Tibial nerve (tissue), 4 donors: ENCODE data around the gene CSNK2A1. TPM values are rescaled to one million over a fixed set of nuclear protein-coding genes. Genes with fewer than 3 reads are reported as not detected.

ENCODE experiments used
- DNase-seq, 2 donors: peaks; one replicate each; pipeline ENCODE4 v3.0.0-alpha.2; 2019; ENCODE audit warnings: low spot score in 2 of 2
- H3K27ac ChIP-seq, 4 donors: fragments of 200-600 bp; sonication (generic) in 3 of 4; one replicate each; pipeline ENCODE4 v1.5.1; 2017 to 2019; ENCODE audit warnings: mild to moderate bottlenecking in 1 of 4
- H3K27me3 ChIP-seq, 2 donors: fragments of 200-600 bp; sonication (generic) in 1 of 2; one replicate each; pipeline versions ENCODE4 v1.5.1 to v1.6.0; 2017 to 2019
- H3K36me3 ChIP-seq, 3 donors: fragments of 200-600 bp; sonication (generic); one replicate each; pipeline ENCODE4 v1.5.1; 2018 to 2019
- H3K4me1 ChIP-seq, 4 donors: fragments of 200-600 bp; sonication (generic) in 3 of 4; one replicate each; pipeline ENCODE4 v1.5.1; 2017 to 2019
- H3K4me3 ChIP-seq, 4 donors: fragments of 200-600 bp; sonication (generic) in 3 of 4; one replicate each; pipeline ENCODE4 v1.5.1; 2017 to 2019; ENCODE audit warnings: mild to moderate bottlenecking in 1 of 4, moderate library complexity in 1 of 4
- H3K9me3 ChIP-seq, 4 donors: fragments of 200-600 bp; sonication (generic) in 3 of 4; one replicate each; pipeline ENCODE4 v1.5.1; 2017 to 2019
- EP300 ChIP-seq, 2 donors: sonication (generic); formaldehyde crosslinking; IDR thresholded peaks; one replicate each; pipeline ENCODE4 v1.6.1; 2017; ENCODE audit warnings: antibody characterized with exemption in 2 of 2, mild to moderate bottlenecking in 1 of 2
- POLR2A ChIP-seq, 2 donors: fragments of 450-650 bp; IDR thresholded peaks; one replicate each; pipeline ENCODE4 v1.6.1; 2017; ENCODE audit warnings: antibody characterized with exemption in 2 of 2, mild to moderate bottlenecking in 2 of 2, moderate library complexity in 2 of 2
- WGBS, 2 donors: methylation state at CpG; one replicate each; pipeline ENCODE4 v1.1.5; 2018; 5-methylcytosine and 5-hydroxymethylcytosine counted together
- total RNA-seq, 4 donors: library from RNA; depleted of rRNA; stranded (reverse); fragments of >200 nt; gene quantifications; one replicate each; pipeline ENCODE4 v1.1.0, GENCODE V29; 2016
- TF ChIP-seq, protein P1 (sequence below), 5 experiments: fragments of 200-600 bp in 3 of 5; fragments of 450-650 bp in 2 of 5; sonication (generic) in 3 of 5; IDR thresholded peaks; one replicate each; pipeline ENCODE4 v1.5.1; 2016 to 2019; ENCODE audit warnings: antibody characterized with exemption in 5 of 5, mild to moderate bottlenecking in 3 of 5, moderate library complexity in 2 of 5

The CSNK2A1 gene
- total RNA-seq, 4 donors from 2014 or later, result 60.7 to 73.0 (median 64.1) TPM

DNA sequence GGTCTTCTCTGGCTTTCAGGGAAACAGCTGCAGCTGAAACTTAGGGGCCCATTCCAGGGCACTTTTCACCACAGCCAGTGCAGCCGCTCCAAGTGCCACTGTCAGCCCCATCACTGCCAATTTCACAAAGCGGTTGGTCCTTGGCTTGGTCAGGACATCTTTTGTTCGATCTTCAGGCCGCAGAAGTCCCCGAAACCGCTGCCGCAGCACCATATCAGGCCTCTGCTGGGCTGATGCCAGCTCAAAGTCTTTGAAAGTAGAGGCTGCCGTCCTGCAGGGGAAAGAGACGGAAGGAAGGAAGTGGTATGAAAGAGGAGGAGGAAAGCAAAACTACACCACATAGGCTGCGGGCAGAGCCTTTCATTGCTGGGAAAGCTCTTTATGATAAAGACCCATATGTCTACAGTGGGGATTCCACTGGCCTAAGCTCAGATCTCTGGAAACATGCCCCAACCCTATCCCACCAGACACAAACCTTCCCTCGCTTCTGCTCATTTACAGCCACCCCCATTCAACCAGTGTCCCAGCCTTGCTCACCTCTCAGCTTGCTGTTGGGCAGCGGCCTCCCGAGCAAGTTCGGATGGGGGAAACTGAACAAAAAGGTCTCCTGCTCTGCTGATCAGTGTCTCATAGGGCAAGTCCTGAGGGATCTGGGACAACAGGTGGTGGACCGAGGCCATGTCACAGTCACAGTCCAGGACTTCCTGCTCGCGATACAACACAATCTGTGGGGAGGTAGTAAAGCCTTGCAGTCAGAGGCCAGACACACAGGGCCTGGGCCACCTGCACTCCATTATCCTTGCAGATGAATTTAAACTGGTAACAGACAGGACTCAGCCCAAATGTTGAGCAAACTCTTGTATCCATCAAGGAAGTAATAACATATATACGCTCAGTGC lies 104.8 kb downstream of the CSNK2A1 start:
- WGBS, 2 donors, result 69 to 74% methylated on average over 18 of the region's 18 CpGs
- H3K9me3 ChIP-seq, result no peaks in the 10 kb centered on the region
- no peak overlapping the region for H3K27ac ChIP-seq
- DNase-seq, result peak in 1 of 2 donors; percentile 41
- H3K27me3 ChIP-seq, result no peaks in the 10 kb centered on the region
- TF ChIP-seq EP300 (IDR thresholded peaks at IDR 0.05) (no peak), POLR2A (IDR thresholded peaks at IDR 0.05) (no peak)
- TF ChIP-seq, protein P1, sequence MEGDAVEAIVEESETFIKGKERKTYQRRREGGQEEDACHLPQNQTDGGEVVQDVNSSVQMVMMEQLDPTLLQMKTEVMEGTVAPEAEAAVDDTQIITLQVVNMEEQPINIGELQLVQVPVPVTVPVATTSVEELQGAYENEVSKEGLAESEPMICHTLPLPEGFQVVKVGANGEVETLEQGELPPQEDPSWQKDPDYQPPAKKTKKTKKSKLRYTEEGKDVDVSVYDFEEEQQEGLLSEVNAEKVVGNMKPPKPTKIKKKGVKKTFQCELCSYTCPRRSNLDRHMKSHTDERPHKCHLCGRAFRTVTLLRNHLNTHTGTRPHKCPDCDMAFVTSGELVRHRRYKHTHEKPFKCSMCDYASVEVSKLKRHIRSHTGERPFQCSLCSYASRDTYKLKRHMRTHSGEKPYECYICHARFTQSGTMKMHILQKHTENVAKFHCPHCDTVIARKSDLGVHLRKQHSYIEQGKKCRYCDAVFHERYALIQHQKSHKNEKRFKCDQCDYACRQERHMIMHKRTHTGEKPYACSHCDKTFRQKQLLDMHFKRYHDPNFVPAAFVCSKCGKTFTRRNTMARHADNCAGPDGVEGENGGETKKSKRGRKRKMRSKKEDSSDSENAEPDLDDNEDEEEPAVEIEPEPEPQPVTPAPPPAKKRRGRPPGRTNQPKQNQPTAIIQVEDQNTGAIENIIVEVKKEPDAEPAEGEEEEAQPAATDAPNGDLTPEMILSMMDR (IDR thresholded peaks at IDR 0.05), result no peak
- H3K4me3 ChIP-seq, result no peak overlapping the region
- peaks cover 0 to 12% (median 2%) of the 10 kb centered on the region in 4 donors for H3K4me1 ChIP-seq
- H3K36me3 ChIP-seq, result peaks cover 0 to 97% (median 26%) of the 10 kb centered on the region in 3 donors

DNA sequence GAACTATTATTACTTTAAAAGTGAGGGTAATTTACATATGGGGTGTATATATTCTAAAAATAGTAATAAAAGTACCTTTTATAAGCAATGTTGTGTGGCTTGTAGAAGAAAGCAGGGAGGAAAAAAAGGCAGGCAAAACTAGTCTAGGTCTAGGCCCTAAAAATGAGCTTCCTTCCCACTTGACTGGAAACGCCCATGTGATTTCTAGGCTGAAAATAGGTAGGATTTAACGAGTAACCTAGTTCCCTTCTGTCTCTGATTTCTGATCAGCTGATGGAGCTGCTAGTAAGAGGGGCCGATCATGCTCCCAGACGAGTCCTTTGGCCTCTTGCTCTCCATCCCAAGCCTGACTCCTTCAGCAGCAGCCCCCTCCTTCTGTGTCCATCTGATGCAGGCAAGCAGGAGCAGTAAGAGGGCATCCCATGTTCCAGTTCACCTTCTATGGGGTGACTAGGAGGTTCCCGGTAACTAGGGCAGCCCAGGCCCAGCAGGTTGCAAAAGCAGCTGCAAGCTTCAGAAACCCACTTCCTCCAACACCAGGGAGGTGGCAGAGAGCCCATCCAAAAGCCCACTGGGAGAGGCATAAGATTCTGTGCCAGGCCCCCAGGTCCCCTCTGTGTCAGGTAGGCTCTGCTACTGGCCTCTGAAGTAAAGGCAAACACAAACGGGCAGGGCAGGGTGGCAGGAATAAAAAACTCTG lies 105.7 kb downstream of the CSNK2A1 start:
- DNase-seq, result no peak
- H3K36me3 ChIP-seq, result peaks cover 0 to 91% (median 26%) of the 10 kb centered on the region in 3 donors
- WGBS, 2 donors, result 71 to 76% methylated on average over 6 of the region's 6 CpGs
- no peaks in the 10 kb centered on the region for H3K27me3 ChIP-seq
- peaks cover 0 to 12% (median 2%) of the 10 kb centered on the region in 4 donors for H3K4me1 ChIP-seq
- no peak overlapping the region for H3K4me3 ChIP-seq
- no peak for TF ChIP-seq EP300 (IDR thresholded peaks at IDR 0.05)
- TF ChIP-seq POLR2A (IDR thresholded peaks at IDR 0.05), result no peak
- TF ChIP-seq, protein P1 (IDR thresholded peaks at IDR 0.05), result no peak
- no peaks in the 10 kb centered on the region for H3K9me3 ChIP-seq
- no peak overlapping the region for H3K27ac ChIP-seq

DNA sequence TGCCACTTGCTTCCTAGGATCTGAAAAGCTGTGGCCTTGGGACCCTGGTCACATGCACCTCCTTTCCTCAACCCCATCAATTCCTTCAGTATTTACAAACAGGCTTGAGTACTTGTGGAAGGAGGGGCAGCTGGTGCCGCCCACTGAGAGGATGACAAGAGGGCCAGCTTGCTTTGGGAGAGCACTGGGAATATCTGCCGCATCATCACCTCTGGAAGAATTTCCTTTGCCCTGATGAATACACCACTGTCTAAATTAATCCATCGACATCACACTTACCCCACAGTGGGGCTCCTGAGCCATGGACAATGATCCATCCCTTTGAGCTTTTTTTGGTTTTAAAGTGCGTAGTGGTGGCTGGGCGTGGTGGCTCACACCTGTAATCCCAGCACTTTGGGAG lies 107.1 kb downstream of the CSNK2A1 start:
- H3K4me1 ChIP-seq, result peaks cover 0 to 12% (median 2%) of the 10 kb centered on the region in 4 donors
- peaks cover 0 to 91% (median 34%) of the 10 kb centered on the region in 3 donors for H3K36me3 ChIP-seq
- no peak for DNase-seq

DNA sequence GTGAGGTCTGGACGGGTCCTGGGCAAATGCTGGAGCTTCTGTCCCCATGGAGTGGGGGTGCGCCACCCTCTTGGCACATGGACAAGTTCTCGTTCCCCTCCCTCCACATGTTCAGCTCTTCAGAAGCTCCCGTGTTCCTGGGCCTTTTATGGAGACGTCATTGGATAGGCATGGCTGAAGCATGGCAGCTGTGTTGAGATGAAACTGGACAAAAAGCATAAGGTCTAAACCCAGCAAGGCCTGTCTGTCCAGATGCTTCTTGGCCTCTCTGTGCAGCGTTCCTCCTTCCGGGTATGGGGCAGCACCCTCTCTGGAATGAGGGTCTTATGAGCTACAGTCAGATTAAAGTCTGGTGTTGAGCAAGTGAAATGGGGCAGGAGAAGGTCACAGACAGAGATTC lies 108.0 kb downstream of the CSNK2A1 start:
- H3K27ac ChIP-seq, result no peak overlapping the region
- peaks cover 0 to 91% (median 35%) of the 10 kb centered on the region in 3 donors for H3K36me3 ChIP-seq
- H3K9me3 ChIP-seq, result no peaks in the 10 kb centered on the region
- no peak for TF ChIP-seq EP300 (IDR thresholded peaks at IDR 0.05)
- no peak for TF ChIP-seq POLR2A (IDR thresholded peaks at IDR 0.05)
- TF ChIP-seq, protein P1 (IDR thresholded peaks at IDR 0.05), result no peak
- WGBS, 2 donors, result 61 to 67% methylated on average over 7 of the region's 7 CpGs
- H3K4me3 ChIP-seq, result no peak overlapping the region
- no peaks in the 10 kb centered on the region for H3K27me3 ChIP-seq
- H3K4me1 ChIP-seq, result peaks cover 0 to 12% (median 2%) of the 10 kb centered on the region in 4 donors
- no peak for DNase-seq

More for the DNA sequence above, 107.1 kb downstream of the CSNK2A1 start:
- WGBS, 2 donors, result 86 to 96% methylated on average over 5 of the region's 5 CpGs
- Histone ChIP-seq H3K4me3 (no peak overlapping the region), H3K27me3 (no peaks in the 10 kb centered on the region), H3K27ac (no peak overlapping the region), H3K9me3 (no peaks in the 10 kb centered on the region)
- no peak for TF ChIP-seq POLR2A (IDR thresholded peaks at IDR 0.05)
- TF ChIP-seq EP300 (IDR thresholded peaks at IDR 0.05), result no peak
- TF ChIP-seq, protein P1 (IDR thresholded peaks at IDR 0.05), result no peak
